GM18499 (cell line): ENCODE measurements around the gene SLC17A1.

Source experiments
- ATAC-seq: cut with Tn5 transposase; IDR thresholded peaks from one replicate; pipeline ENCODE4 v1.9.1; 2021; ENCODE audit warnings: moderate number of reproducible peaks; ENCODE audit not compliant: insufficient read depth, unreplicated experiment

SLC17A1 gene

GRCh38 chr6:25834950-25835349 is 3.1 kb upstream of the SLC17A1 start:
- ATAC-seq, result no peak

GRCh38 chr6:25833136-25833535 is 1.3 kb upstream of the SLC17A1 start:
- ATAC-seq, result no peak

- ATAC-seq, result no peak
These were observed 818 bp upstream of the SLC17A1 start for GRCh38 chr6:25832670-25833069.

GRCh38 chr6:25832307-25832662 is 433 bp upstream of the SLC17A1 start:
- no peak for ATAC-seq

GRCh38 chr6:25830458-25830857 is 1.4 kb downstream of the SLC17A1 start:
- ATAC-seq, result no peak

GRCh38 chr6:25829375-25829774 is 2.5 kb downstream of the SLC17A1 start:
- ATAC-seq, result no peak

- no peak for ATAC-seq
These were observed 10.5 kb downstream of the SLC17A1 start for GRCh38 chr6:25821341-25821740.

GRCh38 chr6:25816252-25816651 is 15.6 kb downstream of the SLC17A1 start:
- no peak for ATAC-seq

GRCh38 chr6:25815194-25815593 is 16.7 kb downstream of the SLC17A1 start:
- no peak for ATAC-seq

- ATAC-seq, result no peak
These were observed 27.0 kb downstream of the SLC17A1 start for GRCh38 chr6:25804804-25805203.

- ATAC-seq, result no peak
These were observed 30.4 kb downstream of the SLC17A1 start for GRCh38 chr6:25801436-25801835.

GRCh38 chr6:25794784-25795183 is 37.1 kb downstream of the SLC17A1 start:
- ATAC-seq, result no peak

GRCh38 chr6:25793970-25794369 is 37.9 kb downstream of the SLC17A1 start:
- no peak for ATAC-seq

GRCh38 chr6:25792016-25792415 is 39.8 kb downstream of the SLC17A1 start:
- no peak for ATAC-seq

- no peak for ATAC-seq
These were observed 42.4 kb downstream of the SLC17A1 start for GRCh38 chr6:25789475-25789874.

- no peak for ATAC-seq
These were observed 43.4 kb downstream of the SLC17A1 start for GRCh38 chr6:25788305-25788922.

GRCh38 chr6:25787428-25787827 is 44.4 kb downstream of the SLC17A1 start:
- ATAC-seq, result no peak

- ATAC-seq, result no peak
These were observed 50.7 kb downstream of the SLC17A1 start for GRCh38 chr6:25781134-25781533.

- no peak for ATAC-seq
These were observed 53.8 kb downstream of the SLC17A1 start for GRCh38 chr6:25777856-25778649.

GRCh38 chr6:25777031-25777430 is 54.8 kb downstream of the SLC17A1 start:
- ATAC-seq, result no peak

- no peak for ATAC-seq
These were observed 57.6 kb downstream of the SLC17A1 start for GRCh38 chr6:25774120-25774715.

GRCh38 chr6:25769983-25770382 is 61.9 kb downstream of the SLC17A1 start:
- ATAC-seq, result no peak
